Gastrocnemius medialis (tissue), 4 donors: Measurements from ENCODE around the gene PEBP1.

Experiments used
- CTCF ChIP-seq, 5 experiments: fragments of 450-650 bp in 3 of 5; fragments of 200-600 bp in 2 of 5; sonication (generic) in 2 of 5; IDR thresholded peaks in 4 of 5; conservative IDR thresholded peaks in 1 of 5; 1 replicate in 4 of 5; 2 replicates in 1 of 5; pipeline ENCODE4 v1.5.1; 2016 to 2019; ENCODE audit warnings: antibody characterized with exemption in 5 of 5, mild to moderate bottlenecking in 3 of 5, moderate library complexity in 3 of 5
- POLR2A ChIP-seq, 2 donors: fragments of 450-650 bp; IDR thresholded peaks; one replicate each; pipeline ENCODE4 v1.6.1; 2017; ENCODE audit warnings: antibody characterized with exemption in 2 of 2, mild to moderate bottlenecking in 2 of 2, moderate library complexity in 2 of 2

- TF ChIP-seq CTCF (IDR thresholded peaks at IDR 0.05 in 4 of 5, conservative IDR thresholded peaks at IDR 0.05 in 1 of 5) (no peak), POLR2A (IDR thresholded peaks at IDR 0.05) (no peak)
These were observed 24.6 kb downstream of the PEBP1 start for GRCh38 chr12:118160536-118160935.
